H1 (cell line): ENCODE measurements around the gene BBS9. TPM values are rescaled to one million over a fixed set of nuclear protein-coding genes. Genes with fewer than 3 reads are reported as not detected.

Experiments used
- CTCF ChIA-PET: fragments of 300-600 bp; sonication (Branson Sonifier 250); formaldehyde crosslinking; loops from one replicate; lab custom pipeline; 2021; ENCODE audit not compliant: partially characterized antibody; lab: Charles Lee
- POLR2A ChIA-PET: fragments of 300-600 bp; sonication (Branson Sonifier 250); formaldehyde crosslinking; loops from one replicate; lab custom pipeline; 2021; ENCODE audit warnings: inconsistent platforms; ENCODE audit not compliant: partially characterized antibody; lab: Charles Lee
- DNase-seq, 2 experiments: peaks; one replicate each; pipeline versions ENCODE4 v3.0.0 to v3.0.0-alpha.2; 2010 to 2022; ENCODE audit warnings: low spot score in 2 of 2, low read depth in 1 of 2, mixed read lengths in 1 of 2
- FAIRE-seq: peaks from 2 replicates; lab custom pipeline; 2011; peaks lifted over from hg19 to GRCh38; lab: Jason Lieb, UNC
- H2AFZ ChIP-seq: 2 replicates; pipeline ENCODE4 v1.8.1; 2012; ENCODE audit warnings: low read length, inconsistent platforms
- H2AK5ac ChIP-seq: 2 replicates; pipeline ENCODE4 v1.6.1; 2013; ENCODE audit warnings: low read depth, low read length
- H2BK120ac ChIP-seq: replicated peaks from 2 replicates; pipeline ENCODE3; 2013; ENCODE audit warnings: low read depth, low read length, inconsistent platforms
- H2BK12ac ChIP-seq: 2 replicates; pipeline ENCODE4 v1.6.1; 2013; ENCODE audit warnings: low read depth, low read length
- H2BK15ac ChIP-seq: 2 replicates; pipeline ENCODE4 v1.6.1; 2013; ENCODE audit warnings: low read length
- H2BK20ac ChIP-seq: 2 replicates; pipeline ENCODE4 v1.6.1; 2013; ENCODE audit warnings: low read length
- H2BK5ac ChIP-seq: 2 replicates; pipeline ENCODE4 v1.6.1; 2013; ENCODE audit warnings: low read depth, low read length
- H3K14ac ChIP-seq: 2 replicates; pipeline ENCODE4 v1.6.1; 2013; ENCODE audit warnings: inconsistent platforms; ENCODE audit not compliant: insufficient read length
- H3K18ac ChIP-seq: 2 replicates; pipeline ENCODE4 v1.6.1; 2013; ENCODE audit warnings: low read length; ENCODE audit errors: extremely low read depth
- H3K23ac ChIP-seq: 2 replicates; pipeline ENCODE4 v1.6.1; 2013; ENCODE audit warnings: inconsistent platforms; ENCODE audit not compliant: insufficient read length
- H3K23me2 ChIP-seq: 2 replicates; pipeline ENCODE4 v1.6.1; 2013; ENCODE audit warnings: low read depth, low read length
- H3K27ac ChIP-seq: 2 replicates; pipeline ENCODE4 v1.6.1; 2011; ENCODE audit warnings: low read depth, low read length, inconsistent platforms
- H3K27me3 ChIP-seq, 4 experiments: replicated peaks in 1 of 4; 1 replicate in 1 of 4; 2 replicates in 3 of 4; pipeline versions ENCODE4 v1.6.1 to v1.8.1; 2011 to 2013; ENCODE audit warnings: low read length in 3 of 4, mild to moderate bottlenecking in 3 of 4, inconsistent platforms in 2 of 4, mixed read lengths in 2 of 4, moderate library complexity in 1 of 4; ENCODE audit not compliant: control insufficient read depth in 3 of 4, insufficient read depth in 3 of 4; ENCODE audit errors: extremely low read depth in 1 of 4
- H3K36me3 ChIP-seq, 4 experiments: 2 replicates each; pipeline versions ENCODE4 v1.6.1 to v1.8.1; 2011 to 2013; ENCODE audit warnings: mild to moderate bottlenecking in 4 of 4, low read length in 3 of 4, moderate library complexity in 2 of 4, control low read depth in 1 of 4, inconsistent platforms in 1 of 4; ENCODE audit not compliant: insufficient read depth in 4 of 4, control insufficient read depth in 2 of 4
- H3K4ac ChIP-seq: replicated peaks from 2 replicates; pipeline ENCODE3; 2013; ENCODE audit warnings: low read length, low read depth, mixed read lengths, inconsistent platforms; ENCODE audit not compliant: insufficient read length
- H3K4me1 ChIP-seq, 4 experiments: replicated peaks in 1 of 4; 1 replicate in 1 of 4; 2 replicates in 3 of 4; pipeline versions ENCODE4 v1.6.1 to v1.8.1; 2011 to 2013; ENCODE audit warnings: low read length in 3 of 4, inconsistent platforms in 2 of 4, mixed read lengths in 1 of 4; ENCODE audit not compliant: insufficient read depth in 4 of 4, control insufficient read depth in 3 of 4
- H3K4me2 ChIP-seq, 2 experiments: 2 replicates each; pipeline versions ENCODE4 v1.6.1 to v1.8.1; 2011 to 2013; ENCODE audit warnings: low read depth in 2 of 2, low read length in 2 of 2, control low read depth in 1 of 2, inconsistent platforms in 1 of 2, mild to moderate bottlenecking in 1 of 2; ENCODE audit not compliant: insufficient read depth in 1 of 2
- H3K4me3 ChIP-seq, 4 experiments: fragments of 200-600, 300-600 bp in 1 of 4; sonication (generic), shearing (Covaris generic), sonication (Bioruptor Twin) in 1 of 4; 2 replicates each; pipeline versions ENCODE4 v1.5.1 to v1.8.1; 2011 to 2016; ENCODE audit warnings: low read length in 4 of 4, low read depth in 3 of 4, control low read depth in 2 of 4, inconsistent platforms in 2 of 4, mild to moderate bottlenecking in 2 of 4, mixed read lengths in 1 of 4, moderate library complexity in 1 of 4; ENCODE audit not compliant: insufficient read depth in 2 of 4; ENCODE audit errors: extremely low read depth in 1 of 4
- H3K56ac ChIP-seq: replicated peaks from 2 replicates; pipeline ENCODE3; 2013; ENCODE audit warnings: low read depth, mild to moderate bottlenecking, mixed read lengths, low read length, inconsistent platforms; ENCODE audit not compliant: insufficient read length
- H3K79me1 ChIP-seq: 2 replicates; pipeline ENCODE4 v1.6.1; 2013; ENCODE audit warnings: low read depth, low read length, control low read depth
- H3K79me2 ChIP-seq, 2 experiments: 2 replicates each; pipeline versions ENCODE4 v1.6.1 to v1.8.1; 2012 to 2013; ENCODE audit warnings: low read length in 2 of 2, mild to moderate bottlenecking in 2 of 2, inconsistent platforms in 1 of 2; ENCODE audit not compliant: insufficient read depth in 2 of 2, control insufficient read depth in 1 of 2
- H3K9ac ChIP-seq, 4 experiments: replicated peaks in 1 of 4; 1 replicate in 1 of 4; 2 replicates in 3 of 4; pipeline versions ENCODE4 v1.6.1 to v1.8.1; 2011 to 2013; ENCODE audit warnings: low read depth in 3 of 4, low read length in 3 of 4, control low read depth in 2 of 4, mild to moderate bottlenecking in 2 of 4, moderate library complexity in 2 of 4, inconsistent platforms in 1 of 4; ENCODE audit errors: extremely low read depth in 1 of 4
- H3K9me3 ChIP-seq, 2 experiments: 2 replicates each; pipeline versions ENCODE4 v1.6.1 to v1.8.1; 2012 to 2013; ENCODE audit warnings: mild to moderate bottlenecking in 2 of 2, moderate library complexity in 2 of 2, control low read depth in 1 of 2, inconsistent platforms in 1 of 2, low read depth in 1 of 2, low read length in 1 of 2, mixed read lengths in 1 of 2; ENCODE audit not compliant: insufficient read depth in 2 of 2
- H4K20me1 ChIP-seq, 2 experiments: replicated peaks in 1 of 2; 2 replicates each; pipeline versions ENCODE3 to v1.8.1; 2011 to 2013; ENCODE audit warnings: inconsistent platforms in 2 of 2, low read length in 2 of 2, mild to moderate bottlenecking in 1 of 2; ENCODE audit not compliant: insufficient read depth in 2 of 2, control insufficient read depth in 1 of 2
- H4K5ac ChIP-seq: 2 replicates; pipeline ENCODE4 v1.6.1; 2013; ENCODE audit warnings: low read length, low read depth, mixed read lengths, inconsistent platforms; ENCODE audit not compliant: insufficient read length
- H4K8ac ChIP-seq: 2 replicates; pipeline ENCODE4 v1.8.0; 2013; ENCODE audit warnings: mild to moderate bottlenecking, moderate library complexity, low read length, inconsistent platforms; ENCODE audit not compliant: insufficient read depth; ENCODE audit errors: extremely low read depth
- H4K91ac ChIP-seq: replicated peaks from 2 replicates; pipeline ENCODE3; 2013; ENCODE audit warnings: low read length, mixed read lengths, inconsistent platforms; ENCODE audit not compliant: insufficient read length
- BRCA1 ChIP-seq: IDR thresholded peaks from 2 replicates; pipeline ENCODE4 v1.6.1; 2012; ENCODE audit warnings: low read depth, low read length, improper control_type of control experiment
- EP300 ChIP-seq, 2 experiments: IDR thresholded peaks; 1 replicate in 1 of 2; 2 replicates in 1 of 2; pipeline ENCODE4 v1.6.1; 2011 to 2012; ENCODE audit warnings: low read depth in 2 of 2, low read length in 2 of 2, mild to moderate bottlenecking in 2 of 2, borderline replicate concordance in 1 of 2, inconsistent platforms in 1 of 2, moderate library complexity in 1 of 2
- GABPA ChIP-seq: IDR thresholded peaks from 2 replicates; pipeline ENCODE4 v1.6.1; 2011; ENCODE audit warnings: mild to moderate bottlenecking, low read length, moderate library complexity, borderline replicate concordance; ENCODE audit not compliant: insufficient read depth
- KDM1A ChIP-seq: fragments of 200-600, 300-600 bp; sonication (generic); IDR thresholded peaks from 2 replicates; pipeline ENCODE4 v1.7.1; 2016; ENCODE audit warnings: mild to moderate bottlenecking, low read length, borderline replicate concordance
- KDM4A ChIP-seq: IDR thresholded peaks from one replicate; pipeline ENCODE4 v1.7.1; 2012; ENCODE audit warnings: low read depth, mild to moderate bottlenecking, moderate library complexity, low read length, inconsistent platforms; ENCODE audit not compliant: severe bottlenecking
- MAFK ChIP-seq: IDR thresholded peaks from 2 replicates; pipeline ENCODE4 v1.6.1; 2012; ENCODE audit warnings: low read depth, mild to moderate bottlenecking, improper control_type of control experiment, low read length
- POLR2A ChIP-seq, 2 experiments: IDR thresholded peaks; 1 replicate in 1 of 2; 2 replicates in 1 of 2; pipeline ENCODE4 v1.6.1; 2011; ENCODE audit warnings: low read depth in 2 of 2, low read length in 2 of 2, mild to moderate bottlenecking in 2 of 2; ENCODE audit errors: control extremely low read depth in 1 of 2
- POLR2AphosphoS5 ChIP-seq: IDR thresholded peaks from 2 replicates; pipeline ENCODE4 v1.6.1; 2011; ENCODE audit warnings: low read depth, low read length
- POU5F1 ChIP-seq: IDR thresholded peaks from 2 replicates; pipeline ENCODE4 v1.6.1; 2011; ENCODE audit warnings: low read depth, mild to moderate bottlenecking, low read length, moderate library complexity
- SUZ12 ChIP-seq: fragments of 200-600 bp; sonication (generic); IDR thresholded peaks from 2 replicates; pipeline ENCODE4 v1.6.1; 2012; ENCODE audit warnings: mild to moderate bottlenecking, inconsistent platforms, low read length, moderate library complexity, mixed read lengths
- USF2 ChIP-seq: IDR thresholded peaks from 2 replicates; pipeline ENCODE4 v1.6.1; 2011; ENCODE audit warnings: low read length, improper control_type of control experiment
- WGBS, 2 experiments: shearing (Covaris generic) in 1 of 2; methylation state at CpG; one replicate each; pipeline versions ENCODE4 v1.1.6 to v1.1.7; 2013 to 2015; ENCODE audit warnings: low lambda C conversion rate in 2 of 2, mixed read lengths in 2 of 2, inconsistent platforms in 1 of 2, low coverage in 1 of 2, missing lambda C conversion rate in 1 of 2; ENCODE audit not compliant: insufficient replicate concordance in 2 of 2, insufficient coverage in 1 of 2, insufficient read length in 1 of 2; ENCODE audit errors: extremely low coverage in 1 of 2, missing lambda C conversion rate in 1 of 2; 5-methylcytosine and 5-hydroxymethylcytosine counted together
- polyA plus RNA-seq, 7 experiments: library from polyadenylated mRNA; depleted of rRNA in 3 of 7; stranded (reverse) in 5 of 7; unstranded in 2 of 7; fragments of >200 nt in 5 of 7; fragments of 200-250 nt in 2 of 7; gene quantifications; 1 replicate in 5 of 7; 2 replicates in 1 of 7; 4 replicates in 1 of 7; pipeline versions ENCODE4 v1.2.1 to v1.2.3, GENCODE V29; 2011 to 2013; ENCODE audit warnings: missing spikeins in 2 of 7, mixed read lengths in 2 of 7
- total RNA-seq: library from RNA; stranded (reverse); fragmentation: NEBNext Ultra II Directional; extraction: Animal tissue kit (Norgen Biotek cat#: 25700); gene quantifications from 2 replicates; pipeline ENCODE4 v1.2.1, GENCODE V29; 2021

Gene BBS9
- total and polyA plus RNA-seq, 2 of the 8 experiments (the other 6 are each of a cell fraction or from before 2014, with no cell fraction given): 22.3 to 37.0 TPM

GRCh38 chr7:33500703-33501701 is 371.6 kb downstream of the BBS9 start:
- no peaks in the 10 kb centered on the region; a peak in 1 of 8 replicates for H3K36me3 ChIP-seq
- no peak overlapping the region for H3K23ac ChIP-seq
- ChIA-PET POLR2A (no interaction called here), CTCF (interaction anchor here (1.4 kb wide), 1 partner anchor 41 kb away, joined by 7 read pairs; no protein-coding TSS in a partner anchor)
- no peak overlapping the region for H3K4me2 ChIP-seq
- H3K56ac ChIP-seq: no peak overlapping the region
- H3K4me1 ChIP-seq: peaks cover 0 to 1% (median 0%) of the 10 kb centered on the region in 4 experiments; a peak in 1 of 7 replicates
- no peaks in the 10 kb centered on the region for H3K79me2 ChIP-seq
- no peak overlapping the region for H4K5ac ChIP-seq
- no peak overlapping the region for H3K4me3 ChIP-seq
- H3K27me3 ChIP-seq: no peaks in the 10 kb centered on the region
- no peak overlapping the region for H3K4ac ChIP-seq
- H2BK15ac ChIP-seq: no peak overlapping the region
- no peak overlapping the region for H4K8ac ChIP-seq
- no peaks in the 10 kb centered on the region for H4K20me1 ChIP-seq
- no peak overlapping the region for H2BK12ac ChIP-seq
- no peak overlapping the region for H3K9ac ChIP-seq
- H3K18ac ChIP-seq: no peak overlapping the region
- no peak overlapping the region for H2AK5ac ChIP-seq
- no peak overlapping the region for H4K91ac ChIP-seq
- no peak overlapping the region for H2AFZ ChIP-seq
- 86% methylated on average over 9 of the region's 9 CpGs; no CpG with 5 or more reads in 1 of the 2 experiments for WGBS, 2 experiments
- no peak overlapping the region for H2BK5ac ChIP-seq
- H2BK120ac ChIP-seq: no peak overlapping the region
- no peak overlapping the region for H2BK20ac ChIP-seq
- no peak overlapping the region for H3K14ac ChIP-seq
- DNase-seq: no peak
- FAIRE-seq: no peak
- H3K27ac ChIP-seq: no peak overlapping the region
- no peaks in the 10 kb centered on the region for H3K23me2 ChIP-seq
- no peaks in the 10 kb centered on the region for H3K9me3 ChIP-seq
- no peaks in the 10 kb centered on the region for H3K79me1 ChIP-seq
- TF ChIP-seq MAFK (no peak), EP300 (IDR thresholded peaks at IDR 0.05; ENCODE audit: borderline replicate concordance in 1 of 2, low read depth in 2 of 2, low read length in 2 of 2) (no peak), POLR2AphosphoS5 (no peak), SUZ12 (no peak), KDM4A (no peak), POU5F1 (no peak), GABPA (no peak), KDM1A (no peak), POLR2A (IDR thresholded peaks at IDR 0.05; ENCODE audit: control extremely low read depth in 1 of 2, low read depth in 2 of 2, low read length in 2 of 2) (no peak), BRCA1 (no peak), USF2 (no peak)
